HepG2 (cell line): Measurements from ENCODE around the gene CTNNBL1. TPM values are rescaled to one million over a fixed set of nuclear protein-coding genes. Genes with fewer than 3 reads are reported as not detected.
A peak's percentile ranks its signal among the peaks of the same experiment; 100 is the strongest.

Experiments
- ARID3A ChIP-seq: IDR thresholded peaks from 2 replicates; pipeline ENCODE4 v1.6.1; 2012; ENCODE audit warnings: low read depth, low read length, improper control_type of control experiment
- ARID4A ChIP-seq: sonication (generic); formaldehyde crosslinking; IDR thresholded peaks from 2 replicates; pipeline ENCODE4 v1.5.0; 2020; ENCODE audit warnings: mild to moderate bottlenecking, missing genetic modification reagents, borderline replicate concordance
- FIP1L1 ChIP-seq: fragments of 200-400 bp; formaldehyde crosslinking; IDR thresholded peaks from 2 replicates; pipeline ENCODE4 v1.6.1; 2018; ENCODE audit warnings: low read depth, mild to moderate bottlenecking, low read length, moderate library complexity, borderline replicate concordance; ENCODE audit not compliant: insufficient read depth
- FOXJ3 ChIP-seq: sonication (generic); formaldehyde crosslinking; IDR thresholded peaks from 2 replicates; pipeline ENCODE4 v1.4.0; 2020; ENCODE audit warnings: missing genetic modification reagents, mild to moderate bottlenecking, borderline replicate concordance
- MBD4 ChIP-seq: IDR thresholded peaks from 2 replicates; pipeline ENCODE4 v1.6.1; 2012; ENCODE audit warnings: low read length, inconsistent platforms, borderline replicate concordance
- MBNL3 ChIP-seq: fragments of 250-450 bp; sonication (Bioruptor Pico); conservative IDR thresholded peaks from 2 replicates; pipeline ENCODE4 v1.8.0; 2022; ENCODE audit warnings: mild to moderate bottlenecking, inconsistent platforms
- MYPOP ChIP-seq: sonication (generic); formaldehyde crosslinking; IDR thresholded peaks from 2 replicates; pipeline ENCODE4 v1.8.1; 2023; ENCODE audit warnings: mild to moderate bottlenecking, moderate library complexity, missing genetic modification reagents
- PPARG ChIP-seq: conservative IDR thresholded peaks from 2 replicates; pipeline ENCODE4 v1.6.1; 2016; ENCODE audit warnings: missing biosample characterization, missing genetic modification reagents
- SETDB1 ChIP-seq: sonication (generic); formaldehyde crosslinking; IDR thresholded peaks from 2 replicates; pipeline ENCODE4 v1.5.1; 2020; ENCODE audit warnings: missing genetic modification reagents, mild to moderate bottlenecking, borderline replicate concordance
- SMARCE1 ChIP-seq: fragments of 450-650 bp; IDR thresholded peaks from 2 replicates; pipeline ENCODE4 v1.6.1; 2017; ENCODE audit warnings: borderline replicate concordance
- STAT5B ChIP-seq: sonication (generic); formaldehyde crosslinking; IDR thresholded peaks from 2 replicates; pipeline ENCODE4 v1.4.0; 2020; ENCODE audit warnings: missing genetic modification reagents
- ZFP91 ChIP-seq: sonication (generic); formaldehyde crosslinking; IDR thresholded peaks from 2 replicates; pipeline ENCODE4 v1.9.0; 2022; ENCODE audit warnings: missing genetic modification reagents, mild to moderate bottlenecking, borderline replicate concordance
- ZNF230 ChIP-seq: sonication (generic); formaldehyde crosslinking; IDR thresholded peaks from 2 replicates; pipeline ENCODE4 v1.4.0; 2020; ENCODE audit warnings: mild to moderate bottlenecking, missing genetic modification reagents
- ZNF33B ChIP-seq: sonication (generic); formaldehyde crosslinking; IDR thresholded peaks from 2 replicates; pipeline ENCODE4 v1.5.1; 2020; ENCODE audit warnings: mild to moderate bottlenecking, missing genetic modification reagents
- ZNF354B ChIP-seq: sonication (generic); formaldehyde crosslinking; IDR thresholded peaks from 2 replicates; pipeline ENCODE4 v1.8.0; 2022; ENCODE audit warnings: mild to moderate bottlenecking, missing genetic modification reagents
- ZNF431 ChIP-seq: sonication (generic); formaldehyde crosslinking; IDR thresholded peaks from 2 replicates; pipeline ENCODE4 v1.9.0; 2022; ENCODE audit warnings: missing genetic modification reagents, low read depth, mild to moderate bottlenecking, borderline replicate concordance
- ZNF558 ChIP-seq: sonication (generic); formaldehyde crosslinking; IDR thresholded peaks from 2 replicates; pipeline ENCODE4 v1.9.0; 2022; ENCODE audit warnings: mild to moderate bottlenecking, missing genetic modification reagents, borderline replicate concordance
- ZNF704 ChIP-seq: sonication (generic); formaldehyde crosslinking; IDR thresholded peaks from 2 replicates; pipeline ENCODE4 v1.8.1; 2023; ENCODE audit warnings: mild to moderate bottlenecking, inconsistent platforms, moderate library complexity, missing genetic modification reagents, borderline replicate concordance
- ZSCAN30 ChIP-seq: sonication (generic); formaldehyde crosslinking; IDR thresholded peaks from 2 replicates; pipeline ENCODE4 v1.5.0; 2020; ENCODE audit warnings: mild to moderate bottlenecking, missing genetic modification reagents
- ZSCAN9 ChIP-seq: IDR thresholded peaks from 2 replicates; pipeline ENCODE4 v1.6.1; 2016; ENCODE audit warnings: borderline replicate concordance
- polyA plus RNA-seq, 8 experiments: library from polyadenylated mRNA; depleted of rRNA in 3 of 8; stranded (reverse) in 7 of 8; unstranded in 1 of 8; fragments of >200 nt; fragmentation: Illumina TruSeq in 4 of 8; extraction: Trizol in 4 of 8; gene quantifications; 2 replicates each; pipeline versions ENCODE4 v1.2.1 to v1.2.3, GENCODE V29; 2011 to 2016; ENCODE audit warnings: low read depth in 4 of 8, missing spikeins in 1 of 8, mixed read lengths in 1 of 8; ENCODE audit not compliant: insufficient read depth in 1 of 8
- total RNA-seq, 5 experiments: library from RNA; depleted of rRNA; stranded (reverse); fragments of >200 nt; fragmentation: Illumina TruSeq; extraction: Trizol; gene quantifications; 2 replicates each; pipeline ENCODE4 v1.2.3, GENCODE V29; 2016; ENCODE audit warnings: low read depth in 1 of 5

Gene CTNNBL1
- total and polyA plus RNA-seq, 2 of the 13 experiments (the other 11 are each of a cell fraction or from before 2014, with no cell fraction given), result 49.3 to 94.6 TPM

- TF ChIP-seq ARID4A (CRISPR knock-in tag), result peak; percentile 40; the same call in 1 of the 2 replicates
- no peak for TF ChIP-seq ZNF230 (CRISPR knock-in tag)
- TF ChIP-seq STAT5B (CRISPR knock-in tag), result no peak
- no peak for TF ChIP-seq FOXJ3
- TF ChIP-seq ZNF704 (CRISPR knock-in tag), result no peak
- no peak for TF ChIP-seq FIP1L1
- TF ChIP-seq ZNF431 (CRISPR knock-in tag), result no peak
- TF ChIP-seq SETDB1 (CRISPR knock-in tag), result no peak
- TF ChIP-seq ZNF558, result no peak
- no peak for TF ChIP-seq ZSCAN9
- TF ChIP-seq ZNF354B (CRISPR knock-in tag), result no peak
- no peak for TF ChIP-seq PPARG (CRISPR knock-in tag)
- TF ChIP-seq SMARCE1, result no peak
- TF ChIP-seq MBD4, result no peak
- no peak for TF ChIP-seq ZNF33B (CRISPR knock-in tag)
- no peak for TF ChIP-seq MBNL3 (CRISPR knock-in tag)
- no peak for TF ChIP-seq MYPOP (CRISPR knock-in tag)
- TF ChIP-seq ZSCAN30 (CRISPR knock-in tag), result no peak
- TF ChIP-seq ZFP91 (CRISPR knock-in tag), result peak; percentile 34; the same call in 1 of the 2 replicates
- peak; percentile 54 for TF ChIP-seq ARID3A
These were observed 41.9 kb upstream of the CTNNBL1 start (continued) for GRCh38 chr20:37651932-37652331.
